ENCODE results near the gene CELA2A. TPM values are rescaled to one million over a fixed set of nuclear protein-coding genes. Genes with fewer than 3 reads are reported as not detected.
"Not testable (repeated sequence)": the region's sequence is repeated elsewhere in the genome, so short reads cannot be mapped to it uniquely, and the experiment has no call there.

CELA2A gene
- total and polyA plus RNA-seq, 12 donors, result 0.97 to 45.4 (median 9.8) TPM

DNA sequence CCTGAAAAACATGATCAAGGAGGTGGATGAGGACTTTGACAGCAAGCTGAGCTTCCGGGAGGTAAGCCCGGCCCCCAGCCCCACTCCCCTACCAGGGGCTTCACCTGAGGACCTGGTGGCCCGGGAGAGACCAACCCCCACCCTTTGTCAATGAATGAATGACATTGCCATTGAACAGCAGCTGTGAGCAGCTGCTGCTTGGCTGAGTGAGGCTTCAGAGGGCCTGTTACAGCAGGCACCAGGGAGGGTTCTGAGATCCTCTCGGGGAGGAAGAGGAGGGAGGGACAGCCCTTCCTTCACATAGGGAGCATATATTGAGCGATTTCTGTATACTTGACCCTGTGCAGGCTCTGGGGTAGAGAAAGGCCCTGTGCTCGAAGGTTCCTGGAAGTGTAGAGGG is 30.6 kb upstream of the CELA2A start:
- 78 to 93% (median 85%) methylated on average over 4 to 6 of the region's 6 CpGs for WGBS, 4 donors
- Histone ChIP-seq H3K27ac (peak overlapping the region in 4 of 5 donors; percentile 69 to 91 (median 76)), H3K9me3 (replicated peaks in 1 of 3) (no peaks in the 10 kb centered on the region), H3K4me3 (no peak overlapping the region), H3K27me3 (no peaks in the 10 kb centered on the region), H3K4me1 (replicated peaks in 1 of 2) (peaks cover 13 to 41% of the 10 kb centered on the region in 2 donors), H3K36me3 (replicated peaks in 1 of 2) (peaks cover 0 to 14% of the 10 kb centered on the region in 2 donors)
- intact Hi-C loops (cut with DNase I), result no loop called here
- DNase-seq, result no peak
- TF ChIP-seq, protein P1, sequence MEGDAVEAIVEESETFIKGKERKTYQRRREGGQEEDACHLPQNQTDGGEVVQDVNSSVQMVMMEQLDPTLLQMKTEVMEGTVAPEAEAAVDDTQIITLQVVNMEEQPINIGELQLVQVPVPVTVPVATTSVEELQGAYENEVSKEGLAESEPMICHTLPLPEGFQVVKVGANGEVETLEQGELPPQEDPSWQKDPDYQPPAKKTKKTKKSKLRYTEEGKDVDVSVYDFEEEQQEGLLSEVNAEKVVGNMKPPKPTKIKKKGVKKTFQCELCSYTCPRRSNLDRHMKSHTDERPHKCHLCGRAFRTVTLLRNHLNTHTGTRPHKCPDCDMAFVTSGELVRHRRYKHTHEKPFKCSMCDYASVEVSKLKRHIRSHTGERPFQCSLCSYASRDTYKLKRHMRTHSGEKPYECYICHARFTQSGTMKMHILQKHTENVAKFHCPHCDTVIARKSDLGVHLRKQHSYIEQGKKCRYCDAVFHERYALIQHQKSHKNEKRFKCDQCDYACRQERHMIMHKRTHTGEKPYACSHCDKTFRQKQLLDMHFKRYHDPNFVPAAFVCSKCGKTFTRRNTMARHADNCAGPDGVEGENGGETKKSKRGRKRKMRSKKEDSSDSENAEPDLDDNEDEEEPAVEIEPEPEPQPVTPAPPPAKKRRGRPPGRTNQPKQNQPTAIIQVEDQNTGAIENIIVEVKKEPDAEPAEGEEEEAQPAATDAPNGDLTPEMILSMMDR (IDR thresholded peaks at IDR 0.05), result no peak
- no peak for TF ChIP-seq POLR2A (IDR thresholded peaks at IDR 0.05)

DNA sequence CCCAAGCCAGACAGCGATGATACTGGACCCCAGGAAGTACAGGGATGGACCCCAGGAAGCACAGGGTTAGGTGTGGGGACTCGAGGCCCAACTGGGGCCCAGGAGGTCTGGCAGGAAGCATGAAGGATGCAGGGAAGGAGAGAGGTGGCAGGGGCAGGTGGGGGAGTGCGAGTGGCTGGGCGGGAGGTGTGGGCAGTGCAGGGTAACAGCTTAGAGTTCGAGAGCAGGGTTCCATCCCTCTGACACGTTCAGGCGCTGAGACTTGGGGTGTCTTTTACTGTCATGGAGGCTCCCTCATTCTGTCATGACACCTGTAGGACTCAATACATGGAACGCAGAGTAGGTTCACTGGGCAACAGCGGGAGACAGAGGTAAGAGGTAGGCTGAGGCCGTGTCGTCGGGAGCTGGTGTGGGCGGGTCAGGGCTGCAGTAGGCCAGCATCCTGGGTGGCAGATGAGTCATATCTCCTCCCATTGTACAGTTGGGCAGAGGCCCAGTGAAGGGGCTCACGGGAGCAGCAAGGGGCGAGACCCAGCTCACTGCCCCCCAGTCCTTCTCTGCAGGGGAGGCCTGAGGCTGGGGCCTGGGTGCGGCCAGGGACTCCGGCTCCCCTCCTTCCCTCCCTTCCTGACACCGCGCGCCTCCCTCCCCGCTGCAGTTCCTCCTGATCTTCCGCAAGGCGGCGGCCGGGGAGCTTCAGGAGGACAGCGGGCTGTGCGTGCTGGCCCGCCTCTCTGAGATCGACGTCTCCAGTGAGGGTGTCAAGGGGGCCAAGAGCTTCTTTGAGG is 29.8 kb upstream of the CELA2A start:
- H3K4me3 ChIP-seq, result no peak overlapping the region
- peaks cover 7 to 33% of the 10 kb centered on the region in 2 donors for H3K4me1 ChIP-seq (replicated peaks in 1 of 2)
- DNase-seq, result peak; percentile 73 to 86 (median 81)
- intact Hi-C loops (cut with DNase I), result no loop called here
- TF ChIP-seq, protein P1 (IDR thresholded peaks at IDR 0.05), result peak; percentile 5 to 69 (median 61)
- TF ChIP-seq POLR2A (IDR thresholded peaks at IDR 0.05), result peak in 1 of 2 donors; percentile 41
- WGBS, 4 donors, result 46 to 65% (median 49%) methylated on average over 13 to 30 of the region's 30 CpGs
- H3K36me3 ChIP-seq (replicated peaks in 1 of 2), result peaks cover 0 to 14% of the 10 kb centered on the region in 2 donors
- no peaks in the 10 kb centered on the region for H3K27me3 ChIP-seq
- H3K27ac ChIP-seq, result peak overlapping the region; percentile 69 to 91 (median 78)
- H3K9me3 ChIP-seq (replicated peaks in 1 of 3), result no peaks in the 10 kb centered on the region

DNA sequence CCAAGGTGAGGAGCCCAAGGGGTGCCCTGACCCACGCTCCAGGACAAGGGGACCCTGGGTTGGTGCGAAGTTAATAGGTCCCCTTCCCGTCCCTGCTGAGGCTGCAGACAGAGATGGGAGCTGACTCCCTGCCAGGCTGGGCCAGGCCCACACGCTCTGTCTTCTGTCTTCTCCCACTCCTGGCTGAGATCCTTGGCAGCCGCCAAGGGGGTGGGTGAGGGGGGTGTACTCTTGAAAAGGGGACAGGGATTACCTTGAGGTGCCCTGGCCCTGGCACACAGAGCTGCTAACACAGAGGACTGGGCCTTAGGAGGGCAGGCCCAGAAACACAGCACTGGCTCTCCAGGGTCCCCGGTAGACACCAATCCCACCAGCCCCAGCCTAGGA is 29.3 kb upstream of the CELA2A start:
- Histone ChIP-seq H3K27ac (peak overlapping the region; percentile 69 to 91 (median 78)), H3K9me3 (replicated peaks in 1 of 3) (no peaks in the 10 kb centered on the region), H3K4me1 (replicated peaks in 1 of 2) (peaks cover 7 to 29% of the 10 kb centered on the region in 2 donors), H3K27me3 (no peaks in the 10 kb centered on the region), H3K4me3 (no peak overlapping the region), H3K36me3 (replicated peaks in 1 of 2) (peaks cover 0 to 14% of the 10 kb centered on the region in 2 donors)
- peak in 4 of 7 donors; percentile 50 to 59 (median 53) for DNase-seq
- WGBS, 4 donors, result 30 to 68% (median 48%) methylated on average over 3 to 6 of the region's 6 CpGs
- TF ChIP-seq, protein P1 (IDR thresholded peaks at IDR 0.05), result peak in 1 of 6 experiments; percentile 16
- no peak for TF ChIP-seq POLR2A (IDR thresholded peaks at IDR 0.05)
- intact Hi-C loops (cut with DNase I), result no loop called here

DNA sequence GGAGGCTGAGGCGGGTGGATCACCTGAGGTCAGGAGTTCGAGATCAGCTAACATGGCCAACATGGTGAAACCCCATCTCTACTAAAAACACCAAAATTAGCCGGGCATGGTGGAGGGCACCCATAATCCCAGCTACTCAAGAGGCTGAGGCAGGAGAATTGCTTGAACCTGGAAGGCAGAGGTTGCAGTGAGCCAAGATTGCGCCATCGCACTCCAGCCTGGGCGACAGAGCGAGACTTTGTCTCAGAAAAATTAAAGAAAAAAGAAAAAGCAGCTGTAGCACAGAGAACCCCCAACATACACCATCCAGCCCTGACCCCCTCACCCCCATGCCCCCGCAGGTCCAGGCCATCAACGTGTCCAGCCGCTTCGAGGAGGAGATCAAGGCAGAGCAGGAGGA is 28.3 kb upstream of the CELA2A start:
- H3K36me3 ChIP-seq (replicated peaks in 1 of 2), result peaks cover 0 to 14% of the 10 kb centered on the region in 2 donors
- H3K4me3 ChIP-seq; intact Hi-C loops (cut with DNase I); H3K9me3 ChIP-seq (replicated peaks in 1 of 3); H3K27me3 ChIP-seq: not testable (repeated sequence)
- H3K27ac ChIP-seq, result peak overlapping the region in 3 of 5 donors; percentile 80 to 92 (median 91)
- WGBS, 4 donors, result 89 to 91% (median 91%) methylated on average over 11 of the region's 11 CpGs
- DNase-seq, result peak in 1 of 7 donors; percentile 22
- peaks cover 7 to 22% of the 10 kb centered on the region in 2 donors for H3K4me1 ChIP-seq (replicated peaks in 1 of 2)

Measured in adrenal gland (tissue), 12 donors.